Activated CD8-positive, alpha-beta memory T cell treated with anti-CD3 and anti-CD28 coated beads, Interleukin-2, amount 50 U/mL, for 24 hours (primary cell): Measurements from ENCODE around the gene GAREM1.
"Not testable (repeated sequence)": the region's sequence is repeated elsewhere in the genome, so short reads cannot be mapped to it uniquely, and the experiment has no call there.

ENCODE experiments used
- DNase-seq: peaks from one replicate; pipeline ENCODE4 v3.0.0-alpha.2; 2020; ENCODE audit errors: extremely low read depth

Gene GAREM1

DNA sequence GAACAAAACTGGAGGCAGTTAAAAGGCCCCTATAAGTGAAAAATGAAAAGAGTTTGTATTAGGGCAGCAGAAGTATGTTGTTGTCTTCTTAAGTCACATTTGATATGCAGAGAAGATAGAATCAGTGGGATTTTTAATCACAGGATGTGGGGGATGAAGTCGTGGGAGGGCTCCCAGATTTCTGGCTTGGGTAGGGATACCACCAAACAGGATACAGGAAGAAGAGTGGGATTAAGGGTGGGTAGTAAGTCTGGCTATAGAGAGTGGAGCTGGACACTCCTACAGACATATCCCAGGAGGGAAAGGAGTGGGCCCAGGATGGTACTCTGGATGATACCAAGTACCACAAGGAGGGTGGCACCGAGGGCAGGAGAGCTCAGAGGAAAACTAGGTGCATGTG is 99.3 kb downstream of the GAREM1 start:
- DNase-seq: no peak

DNA sequence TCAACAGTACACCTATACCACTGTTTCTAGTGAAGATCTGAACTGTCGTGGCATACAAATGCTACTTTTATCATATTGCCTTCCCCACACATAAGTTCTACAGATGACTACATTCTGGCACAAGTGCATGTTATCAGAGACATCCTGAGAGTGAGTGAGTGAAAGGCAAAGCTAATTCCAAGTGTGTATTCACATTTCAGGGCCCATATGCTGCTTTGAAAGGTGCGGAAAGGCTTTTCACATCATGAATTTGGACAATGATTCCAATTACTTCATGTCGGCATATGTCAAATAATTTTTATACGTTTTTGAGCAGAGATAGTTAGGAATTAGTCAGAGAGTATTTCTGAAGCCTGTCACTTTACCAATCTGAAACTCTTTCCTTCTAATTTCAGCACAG is 101.7 kb downstream of the GAREM1 start:
- DNase-seq: no peak

- DNase-seq: no peak
Observed at GRCh38 chr18:32368170-32368569, 102.5 kb downstream of the GAREM1 start.

DNA sequence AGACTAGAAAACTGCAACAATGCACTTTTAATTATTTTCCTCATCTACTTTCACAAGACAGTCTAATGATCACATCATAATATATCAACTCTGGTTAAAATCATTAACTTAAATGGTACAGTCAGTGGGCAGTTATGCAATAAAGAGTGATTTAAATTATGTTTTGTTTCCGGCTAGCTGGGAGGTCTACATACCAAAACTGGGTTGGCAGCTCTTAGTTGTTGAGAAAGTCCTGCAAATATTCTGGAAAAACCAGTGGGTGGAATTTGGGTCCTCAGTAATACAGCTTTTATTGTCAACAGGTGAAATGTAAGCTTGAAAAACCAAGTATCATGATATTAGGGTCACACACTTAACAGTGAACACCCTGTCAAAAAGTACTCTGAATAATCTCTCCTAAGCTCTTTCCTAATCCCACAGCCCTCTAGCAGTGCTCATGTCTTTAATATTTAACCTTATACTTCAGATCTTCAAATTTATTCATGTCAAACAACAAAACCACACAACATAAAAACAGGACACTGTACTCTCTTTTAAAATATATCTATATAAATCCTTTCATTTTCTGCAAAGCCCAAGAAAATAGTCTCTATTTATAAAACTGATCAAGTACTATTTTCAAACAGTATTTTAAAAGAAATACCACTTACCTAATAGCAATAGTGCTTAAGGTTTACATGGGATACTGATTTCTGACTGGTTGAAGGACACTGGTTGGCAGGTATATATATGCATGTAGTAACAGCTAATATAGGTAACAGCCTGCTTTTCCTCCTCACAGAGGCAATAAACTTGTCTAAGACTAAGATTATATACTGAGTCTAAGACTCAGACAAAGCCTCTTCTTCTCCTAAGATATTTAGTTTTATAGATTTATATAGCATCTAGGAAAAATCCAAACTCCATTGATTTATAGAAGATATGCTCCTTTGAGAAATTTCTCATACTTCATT is 103.8 kb downstream of the GAREM1 start:
- no peak for DNase-seq

GRCh38 chr18:32362484-32362883 is 108.2 kb downstream of the GAREM1 start:
- DNase-seq: no peak

GRCh38 chr18:32360682-32361345 is 109.9 kb downstream of the GAREM1 start:
- DNase-seq: no peak

- no peak for DNase-seq
Observed at GRCh38 chr18:32358529-32358928, 112.2 kb downstream of the GAREM1 start.

DNA sequence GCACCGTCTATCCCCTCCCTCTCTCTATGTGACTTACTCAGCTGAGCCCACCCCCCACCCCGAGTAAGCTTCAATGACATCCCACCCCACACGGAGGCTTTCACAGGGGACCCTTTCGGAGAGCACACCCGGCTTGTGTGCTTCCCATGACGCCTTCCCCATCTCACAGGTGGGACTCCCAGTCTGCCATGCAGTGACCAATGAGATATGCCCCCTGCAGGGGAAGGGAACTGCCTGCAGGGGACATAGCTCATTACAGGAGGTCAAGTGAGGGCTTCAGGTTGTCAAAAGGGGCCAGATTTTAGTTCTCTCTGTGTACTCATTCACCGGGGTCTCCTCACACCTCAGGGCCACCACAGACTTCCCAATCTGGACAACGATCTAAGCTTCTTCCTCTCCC is 112.6 kb downstream of the GAREM1 start:
- DNase-seq: no peak

GRCh38 chr18:32355896-32356295 is 114.8 kb downstream of the GAREM1 start:
- no peak for DNase-seq

DNA sequence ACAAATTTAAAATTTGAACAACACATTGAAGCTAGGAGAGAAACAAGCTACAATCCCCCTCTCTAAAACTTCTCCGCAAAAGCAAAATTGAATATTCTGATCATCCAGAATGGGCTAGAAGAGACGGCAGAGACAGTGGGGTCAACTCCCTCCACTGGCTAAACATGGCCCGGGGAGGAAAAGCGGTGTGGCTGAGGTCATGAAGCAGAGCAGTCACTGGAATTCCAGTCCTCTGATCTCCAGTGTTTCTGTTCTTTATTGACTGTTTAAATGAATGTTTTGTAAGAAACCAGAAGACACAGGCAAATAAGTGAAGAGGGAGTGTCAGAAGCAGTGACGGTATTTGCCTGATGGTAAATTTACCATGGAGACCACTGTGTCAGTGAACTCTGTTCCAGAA is 116.2 kb downstream of the GAREM1 start:
- no peak for DNase-seq

DNA sequence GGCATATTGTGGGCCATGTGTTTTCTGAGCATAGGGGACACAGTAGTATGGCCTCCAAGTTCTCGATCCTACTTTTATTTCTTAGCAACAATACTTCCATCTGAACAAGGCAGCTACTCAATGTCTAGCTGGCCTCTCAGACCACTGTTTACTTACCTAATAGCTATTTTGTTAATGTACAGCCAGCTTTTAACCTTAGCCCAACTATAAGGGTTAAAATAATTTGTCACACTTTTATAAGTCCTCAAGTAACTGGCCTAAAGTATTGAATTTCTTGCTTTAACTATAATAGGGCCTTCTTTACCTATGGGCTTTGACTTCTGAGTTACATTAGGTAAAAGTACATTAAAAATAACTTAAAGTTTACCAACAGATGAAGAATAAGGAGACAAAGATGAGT is 117.4 kb downstream of the GAREM1 start:
- no peak for DNase-seq

- no peak for DNase-seq
Observed at GRCh38 chr18:32351032-32351431, 119.7 kb downstream of the GAREM1 start.

DNA sequence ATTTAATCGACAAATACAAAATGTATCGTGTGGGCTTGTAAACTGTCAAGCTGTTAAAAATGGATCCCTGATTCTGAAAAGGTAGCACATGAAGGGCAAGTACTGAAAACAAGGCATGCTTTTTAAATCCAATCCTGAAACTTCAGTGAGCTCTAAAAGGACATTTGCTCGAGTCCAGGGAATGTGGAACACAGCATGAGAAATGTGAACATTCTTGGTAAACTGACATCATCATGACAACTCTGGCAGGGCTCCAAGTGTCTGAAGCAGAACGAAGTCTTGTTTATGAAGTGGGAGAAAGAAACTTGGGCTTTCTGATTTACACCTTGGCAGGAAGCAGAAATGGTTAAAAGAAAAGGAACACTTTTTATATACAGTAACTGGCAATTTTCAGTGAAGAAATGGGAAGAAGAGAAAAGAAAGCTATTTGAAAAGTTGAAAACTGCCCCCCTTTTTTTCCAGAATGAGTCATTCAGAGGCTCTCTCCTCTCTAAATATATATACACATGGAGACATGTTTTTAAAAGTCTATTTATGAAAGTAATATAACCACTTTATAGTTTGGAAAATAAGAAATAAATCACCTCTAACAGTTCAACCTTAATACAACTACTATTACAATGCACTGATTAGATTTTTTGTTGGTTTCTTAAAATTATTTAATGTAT is 120.8 kb downstream of the GAREM1 start:
- no peak for DNase-seq

DNA sequence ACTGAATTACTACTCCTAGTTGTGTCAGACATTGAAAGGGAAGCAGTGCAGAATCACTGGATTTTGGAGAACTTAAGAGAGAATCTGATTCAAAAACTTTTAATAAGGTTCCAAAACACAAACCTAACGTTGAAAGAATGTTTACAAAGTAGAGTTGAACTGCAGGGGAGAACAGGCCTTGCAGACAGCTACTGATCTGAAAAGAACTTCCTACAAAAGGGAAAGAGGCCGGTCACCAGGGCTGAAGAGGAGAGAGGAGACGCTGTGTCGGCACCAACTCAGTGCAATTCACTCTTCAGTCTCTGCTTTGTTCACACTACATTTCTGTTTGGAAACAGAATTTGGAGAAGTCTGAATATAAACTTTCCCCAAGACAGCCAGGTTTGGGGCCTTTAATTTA is 124.0 kb downstream of the GAREM1 start:
- DNase-seq: no peak

- no peak for DNase-seq
Observed at GRCh38 chr18:32343634-32344033, 127.0 kb downstream of the GAREM1 start.

DNA sequence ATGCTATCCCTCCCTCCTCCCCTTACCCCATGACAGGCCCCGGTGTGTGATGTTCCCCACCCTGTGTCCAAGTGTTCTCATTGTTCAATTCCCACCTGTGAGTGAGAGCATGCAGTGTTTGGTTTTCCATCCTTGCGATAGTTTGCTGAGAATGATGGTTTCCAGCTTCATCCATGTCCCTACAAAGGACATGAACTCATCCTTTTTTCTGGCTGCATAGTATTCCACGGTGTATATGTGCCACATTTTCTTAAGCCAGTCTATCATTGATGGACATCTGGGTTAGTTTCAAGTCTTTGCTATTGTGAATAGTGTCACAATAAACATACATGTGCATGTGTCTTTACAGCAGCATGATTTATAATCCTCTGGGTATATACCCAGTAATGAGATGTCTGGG is 129.6 kb downstream of the GAREM1 start:
- DNase-seq: not testable (repeated sequence)

GRCh38 chr18:32339045-32339444 is 131.6 kb downstream of the GAREM1 start:
- DNase-seq: no peak

DNA sequence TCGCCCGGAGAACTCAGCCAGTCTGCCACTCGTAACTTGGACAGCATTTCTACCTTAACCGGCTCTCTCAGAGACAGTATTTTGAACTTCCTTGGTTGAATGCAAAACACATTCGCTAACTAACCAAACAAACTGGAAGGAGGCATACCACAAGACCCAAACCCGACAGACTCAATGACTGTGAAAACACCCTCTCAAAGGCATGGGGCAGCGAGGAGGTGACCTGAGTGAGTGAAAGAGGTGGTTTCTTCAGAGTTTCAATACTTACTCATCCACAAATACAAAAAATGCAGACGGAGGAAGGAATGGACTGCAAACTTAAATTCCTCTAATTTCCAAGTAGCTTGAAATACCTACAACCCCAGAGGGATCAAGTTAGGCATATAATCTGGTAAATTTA is 132.9 kb downstream of the GAREM1 start:
- no peak for DNase-seq

DNA sequence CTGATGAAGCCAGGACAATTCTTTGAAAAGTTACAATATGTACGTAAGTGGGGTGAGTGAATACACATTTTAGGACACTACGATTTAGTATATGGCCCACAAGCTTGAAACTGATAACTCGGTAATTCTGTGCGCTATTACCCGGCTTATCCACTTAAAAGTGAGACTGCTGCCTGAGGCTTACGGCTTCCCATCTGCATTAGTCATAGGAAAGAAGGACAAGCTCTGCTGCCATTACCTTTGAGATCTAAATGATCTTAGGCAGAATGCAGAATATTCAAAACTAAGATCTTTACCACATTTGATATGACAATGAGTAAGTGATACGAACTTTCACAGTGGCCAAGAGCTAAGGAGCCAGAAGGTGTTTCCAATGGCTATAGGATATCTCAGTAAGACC is 133.3 kb downstream of the GAREM1 start:
- DNase-seq: no peak

GRCh38 chr18:32335228-32335627 is 135.5 kb downstream of the GAREM1 start:
- DNase-seq: no peak

GRCh38 chr18:32333781-32334180 is 136.9 kb downstream of the GAREM1 start:
- DNase-seq: no peak

- DNase-seq: no peak
Observed at GRCh38 chr18:32332708-32333107, 138.0 kb downstream of the GAREM1 start.

DNA sequence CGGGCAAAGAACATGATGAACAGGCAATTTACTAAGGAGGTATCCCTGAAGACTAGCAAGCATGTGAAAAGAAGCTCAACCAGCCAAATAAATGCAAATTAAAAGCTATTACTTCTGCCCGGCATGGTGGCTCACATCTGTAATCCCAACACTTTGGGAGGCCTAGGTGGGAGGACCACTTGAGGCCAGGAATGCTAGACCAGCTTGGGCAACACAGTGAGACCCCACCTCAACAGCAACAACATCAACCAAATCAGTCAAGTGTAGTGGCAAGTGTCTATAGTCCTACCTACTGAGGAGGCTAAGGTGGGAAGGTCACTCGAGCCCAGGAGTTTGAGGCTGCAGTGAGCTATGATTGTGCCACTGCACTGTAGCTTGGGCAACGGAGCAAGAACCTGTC is 141.7 kb downstream of the GAREM1 start:
- no peak for DNase-seq
